Endothelial cell of umbilical vein (primary cell): Measurements from ENCODE around the gene TMEM37.

Experiments
- EZH2 ChIP-seq: IDR thresholded peaks from 2 replicates; pipeline ENCODE4 v1.6.1; 2012; ENCODE audit warnings: borderline replicate concordance, low read depth, mild to moderate bottlenecking, moderate library complexity, low read length, inconsistent platforms; ENCODE audit not compliant: severe bottlenecking
- MYC ChIP-seq: IDR thresholded peaks from one replicate; pipeline ENCODE4 v1.6.1; 2011; ENCODE audit warnings: mild to moderate bottlenecking, low read depth, low read length
- POLR2A ChIP-seq: IDR thresholded peaks from 2 replicates; pipeline ENCODE4 v1.6.1; 2012; ENCODE audit warnings: low read depth, mild to moderate bottlenecking, control low read depth, low read length
- POLR2AphosphoS5 ChIP-seq: IDR thresholded peaks from 2 replicates; pipeline ENCODE4 v1.6.1; 2012; ENCODE audit warnings: low read depth, mild to moderate bottlenecking, control low read depth, low read length, moderate library complexity; ENCODE audit not compliant: insufficient read depth
- TF ChIP-seq, protein P1 (sequence below): IDR thresholded peaks from 2 replicates; pipeline ENCODE4 v1.6.1; 2011; ENCODE audit not compliant: insufficient read depth, insufficient read length
- TF ChIP-seq, protein P2 (sequence below), 2 donors: IDR thresholded peaks; 1 replicate in 1 of 2; 2 replicates in 1 of 2; pipeline ENCODE4 v1.5.1; 2011; ENCODE audit warnings: low read length in 2 of 2, mild to moderate bottlenecking in 2 of 2, moderate library complexity in 2 of 2, control low read depth in 1 of 2, inconsistent platforms in 1 of 2, low read depth in 1 of 2; ENCODE audit not compliant: insufficient read depth in 1 of 2; ENCODE audit errors: extremely low read depth in 1 of 2

DNA sequence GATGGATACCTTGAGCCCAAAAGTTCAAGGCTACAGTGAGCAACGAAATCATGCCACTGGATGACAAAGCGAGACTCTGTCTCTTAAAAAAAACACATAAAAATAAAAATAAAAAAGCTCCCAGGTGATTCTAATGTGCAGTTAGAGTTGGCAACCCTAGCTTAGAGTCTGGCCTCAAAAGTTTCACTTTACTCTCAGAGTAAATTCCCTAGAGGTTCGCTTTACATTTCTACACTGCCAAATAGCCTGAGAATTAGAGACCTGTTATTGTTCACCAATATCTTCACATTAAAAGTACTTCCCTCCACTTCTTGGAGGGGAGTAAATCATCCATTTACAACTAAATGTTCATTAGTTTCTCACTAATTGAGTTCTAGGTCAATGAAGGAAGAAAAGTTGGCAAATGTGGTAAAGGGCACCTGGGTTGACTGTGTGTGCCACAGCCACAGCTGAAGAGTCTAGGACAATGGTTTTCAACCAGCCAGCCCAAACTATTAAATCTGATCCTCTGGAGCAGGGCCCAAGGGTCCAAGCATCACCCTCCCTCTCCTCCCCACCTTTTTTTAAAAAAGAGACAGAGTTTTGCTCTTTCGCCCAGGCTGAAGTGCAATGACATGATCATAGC, 15.2 kb upstream of the TMEM37 start:
- TF ChIP-seq POLR2A (no peak), POLR2AphosphoS5 (no peak), EZH2 (no peak), MYC (no peak)
- TF ChIP-seq, protein P1, sequence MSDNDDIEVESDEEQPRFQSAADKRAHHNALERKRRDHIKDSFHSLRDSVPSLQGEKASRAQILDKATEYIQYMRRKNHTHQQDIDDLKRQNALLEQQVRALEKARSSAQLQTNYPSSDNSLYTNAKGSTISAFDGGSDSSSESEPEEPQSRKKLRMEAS = no peak
- TF ChIP-seq, protein P2, sequence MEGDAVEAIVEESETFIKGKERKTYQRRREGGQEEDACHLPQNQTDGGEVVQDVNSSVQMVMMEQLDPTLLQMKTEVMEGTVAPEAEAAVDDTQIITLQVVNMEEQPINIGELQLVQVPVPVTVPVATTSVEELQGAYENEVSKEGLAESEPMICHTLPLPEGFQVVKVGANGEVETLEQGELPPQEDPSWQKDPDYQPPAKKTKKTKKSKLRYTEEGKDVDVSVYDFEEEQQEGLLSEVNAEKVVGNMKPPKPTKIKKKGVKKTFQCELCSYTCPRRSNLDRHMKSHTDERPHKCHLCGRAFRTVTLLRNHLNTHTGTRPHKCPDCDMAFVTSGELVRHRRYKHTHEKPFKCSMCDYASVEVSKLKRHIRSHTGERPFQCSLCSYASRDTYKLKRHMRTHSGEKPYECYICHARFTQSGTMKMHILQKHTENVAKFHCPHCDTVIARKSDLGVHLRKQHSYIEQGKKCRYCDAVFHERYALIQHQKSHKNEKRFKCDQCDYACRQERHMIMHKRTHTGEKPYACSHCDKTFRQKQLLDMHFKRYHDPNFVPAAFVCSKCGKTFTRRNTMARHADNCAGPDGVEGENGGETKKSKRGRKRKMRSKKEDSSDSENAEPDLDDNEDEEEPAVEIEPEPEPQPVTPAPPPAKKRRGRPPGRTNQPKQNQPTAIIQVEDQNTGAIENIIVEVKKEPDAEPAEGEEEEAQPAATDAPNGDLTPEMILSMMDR (IDR thresholded peaks at IDR 0.05; ENCODE audit: extremely low read depth in 1 of 2, insufficient read depth in 1 of 2, low read depth in 1 of 2, low read length in 2 of 2) = no peak
